Testis (tissue), 2 donors: Measurements from ENCODE around the gene TARDBP.

ENCODE experiments used
- POLR2A ChIP-seq: fragments of 450-650 bp; IDR thresholded peaks from one replicate; pipeline ENCODE4 v1.6.1; 2017; ENCODE audit warnings: antibody characterized with exemption, mild to moderate bottlenecking, moderate library complexity
- TF ChIP-seq, protein P1 (sequence below), 3 experiments: fragments of 450-650 bp in 2 of 3; fragments of 200-600 bp in 1 of 3; sonication (generic) in 1 of 3; IDR thresholded peaks; one replicate each; pipeline ENCODE4 v1.5.1; 2016 to 2019; ENCODE audit warnings: antibody characterized with exemption in 3 of 3, mild to moderate bottlenecking in 2 of 3, moderate library complexity in 1 of 3

DNA sequence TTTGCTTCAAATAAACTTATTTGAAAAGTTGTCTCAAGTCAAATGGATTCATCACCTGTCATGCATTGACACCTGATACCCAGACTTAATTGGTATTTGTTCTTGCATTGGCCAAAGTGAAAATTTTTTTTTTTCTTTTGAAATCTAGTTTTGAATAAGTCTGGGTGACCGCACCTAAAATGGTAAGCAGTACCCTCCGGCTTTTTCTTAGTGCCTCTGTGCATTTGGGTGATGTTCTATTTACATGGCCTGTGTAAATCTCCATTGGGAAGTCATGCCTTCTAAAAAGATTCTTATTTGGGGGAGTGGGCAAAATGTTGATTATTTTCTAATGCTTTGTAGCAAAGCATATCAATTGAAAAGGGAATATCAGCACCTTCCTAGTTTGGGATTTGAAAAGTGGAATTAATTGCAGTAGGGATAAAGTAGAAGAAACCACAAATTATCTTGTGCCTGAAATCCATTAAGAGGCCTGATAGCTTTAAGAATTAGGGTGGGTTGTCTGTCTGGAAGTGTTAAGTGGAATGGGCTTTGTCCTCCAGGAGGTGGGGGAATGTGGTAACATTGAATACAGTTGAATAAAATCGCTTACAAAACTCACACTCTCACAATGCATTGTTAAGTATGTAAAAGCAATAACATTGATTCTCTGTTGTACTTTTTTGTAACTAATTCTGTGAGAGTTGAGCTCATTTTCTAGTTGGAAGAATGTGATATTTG lies 11.9 kb downstream of the TARDBP start:
- TF ChIP-seq, protein P1, sequence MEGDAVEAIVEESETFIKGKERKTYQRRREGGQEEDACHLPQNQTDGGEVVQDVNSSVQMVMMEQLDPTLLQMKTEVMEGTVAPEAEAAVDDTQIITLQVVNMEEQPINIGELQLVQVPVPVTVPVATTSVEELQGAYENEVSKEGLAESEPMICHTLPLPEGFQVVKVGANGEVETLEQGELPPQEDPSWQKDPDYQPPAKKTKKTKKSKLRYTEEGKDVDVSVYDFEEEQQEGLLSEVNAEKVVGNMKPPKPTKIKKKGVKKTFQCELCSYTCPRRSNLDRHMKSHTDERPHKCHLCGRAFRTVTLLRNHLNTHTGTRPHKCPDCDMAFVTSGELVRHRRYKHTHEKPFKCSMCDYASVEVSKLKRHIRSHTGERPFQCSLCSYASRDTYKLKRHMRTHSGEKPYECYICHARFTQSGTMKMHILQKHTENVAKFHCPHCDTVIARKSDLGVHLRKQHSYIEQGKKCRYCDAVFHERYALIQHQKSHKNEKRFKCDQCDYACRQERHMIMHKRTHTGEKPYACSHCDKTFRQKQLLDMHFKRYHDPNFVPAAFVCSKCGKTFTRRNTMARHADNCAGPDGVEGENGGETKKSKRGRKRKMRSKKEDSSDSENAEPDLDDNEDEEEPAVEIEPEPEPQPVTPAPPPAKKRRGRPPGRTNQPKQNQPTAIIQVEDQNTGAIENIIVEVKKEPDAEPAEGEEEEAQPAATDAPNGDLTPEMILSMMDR (IDR thresholded peaks at IDR 0.05) = no peak
- no peak for TF ChIP-seq POLR2A
